Prostate gland (tissue), 2 donors: ENCODE measurements around the gene GOLGA2. TPM values are rescaled to one million over a fixed set of nuclear protein-coding genes. Genes with fewer than 3 reads are reported as not detected.

ENCODE experiments used
- DNase-seq: peaks from one replicate; pipeline ENCODE4 v3.0.0-alpha.2; 2019; ENCODE audit warnings: low spot score
- H3K27ac ChIP-seq, 2 donors: fragments of 200-600 bp; sonication (generic); 2 replicates each; pipeline ENCODE4 v1.5.1; 2017 to 2019
- H3K27me3 ChIP-seq: fragments of 200-600 bp; sonication (generic); replicated peaks from 2 replicates; pipeline ENCODE4 v1.5.1; 2019; ENCODE audit not compliant: insufficient read depth
- H3K36me3 ChIP-seq, 2 donors: fragments of 200-600 bp; sonication (generic); 1 replicate in 1 of 2; 2 replicates in 1 of 2; pipeline versions ENCODE4 v1.5.1 to v1.8.1; 2017 to 2019
- H3K4me1 ChIP-seq: fragments of 200-600 bp; sonication (generic); replicated peaks from 2 replicates; pipeline ENCODE4 v1.5.1; 2019
- H3K4me3 ChIP-seq, 2 donors: fragments of 200-600 bp; sonication (generic); 2 replicates each; pipeline ENCODE4 v1.5.1; 2017 to 2019
- H3K9me3 ChIP-seq: fragments of 200-600 bp; sonication (generic); 2 replicates; pipeline ENCODE4 v1.5.1; 2017
- POLR2A ChIP-seq: fragments of 450-650 bp; IDR thresholded peaks from one replicate; pipeline ENCODE4 v1.6.1; 2016; ENCODE audit warnings: antibody characterized with exemption, mild to moderate bottlenecking
- POLR2AphosphoS5 ChIP-seq: sonication (generic); formaldehyde crosslinking; IDR thresholded peaks from one replicate; pipeline ENCODE4 v1.6.1; 2017; ENCODE audit warnings: antibody characterized with exemption
- WGBS: methylation state at CpG from one replicate; pipeline ENCODE4 v1.1.5; 2018; 5-methylcytosine and 5-hydroxymethylcytosine counted together
- intact Hi-C: fragments of 100-400 bp; cut with DNase I; formaldehyde crosslinking; loops from one replicate; pipeline ENCODE4 v1.14.2; 2022
- total RNA-seq, 2 donors: library from RNA; depleted of rRNA; stranded (reverse); fragments of >200 nt; gene quantifications; one replicate each; pipeline ENCODE4 v1.1.0, GENCODE V29; 2016
- TF ChIP-seq, protein P1 (sequence below), 4 experiments: fragments of 200-600 bp in 2 of 4; fragments of 450-650 bp in 2 of 4; sonication (generic) in 2 of 4; IDR thresholded peaks; 1 replicate in 3 of 4; 2 replicates in 1 of 4; pipeline ENCODE4 v1.5.1; 2016 to 2019; ENCODE audit warnings: antibody characterized with exemption in 4 of 4, mild to moderate bottlenecking in 2 of 4, moderate library complexity in 2 of 4

Gene GOLGA2
- total RNA-seq, 2 donors from 2014 or later, result 92.1 to 147 TPM

DNA sequence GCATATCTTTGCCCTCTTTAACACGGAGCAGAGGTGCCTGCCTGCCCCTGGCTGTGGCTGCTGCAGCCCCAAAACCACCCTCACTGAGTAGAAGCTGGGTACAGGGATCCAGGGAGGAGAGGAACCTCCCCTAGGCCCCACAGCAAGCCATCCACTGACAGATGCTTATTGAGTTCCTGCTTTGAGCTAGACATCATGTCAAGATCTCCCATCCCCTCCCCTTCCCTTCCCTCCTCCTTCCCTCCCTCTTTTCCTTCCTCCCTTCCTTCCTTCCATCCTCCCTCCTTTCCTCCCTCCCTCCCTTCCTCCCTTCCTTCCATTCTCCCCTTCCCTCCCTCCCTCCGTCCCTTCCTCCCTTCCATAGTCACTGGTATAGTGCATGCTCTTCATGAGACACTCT, 29.3 kb downstream of the GOLGA2 start:
- Histone ChIP-seq H3K36me3 (no peaks in the 10 kb centered on the region), H3K27ac (no peak overlapping the region), H3K27me3 (no peaks in the 10 kb centered on the region), H3K4me1 (no peaks in the 10 kb centered on the region), H3K4me3 (no peak overlapping the region), H3K9me3 (no peaks in the 10 kb centered on the region)
- DNase-seq, result no peak
- 88% methylated on average over 2 of the region's 2 CpGs for WGBS
- intact Hi-C loops, result no loop called here
- no peak for TF ChIP-seq POLR2AphosphoS5

DNA sequence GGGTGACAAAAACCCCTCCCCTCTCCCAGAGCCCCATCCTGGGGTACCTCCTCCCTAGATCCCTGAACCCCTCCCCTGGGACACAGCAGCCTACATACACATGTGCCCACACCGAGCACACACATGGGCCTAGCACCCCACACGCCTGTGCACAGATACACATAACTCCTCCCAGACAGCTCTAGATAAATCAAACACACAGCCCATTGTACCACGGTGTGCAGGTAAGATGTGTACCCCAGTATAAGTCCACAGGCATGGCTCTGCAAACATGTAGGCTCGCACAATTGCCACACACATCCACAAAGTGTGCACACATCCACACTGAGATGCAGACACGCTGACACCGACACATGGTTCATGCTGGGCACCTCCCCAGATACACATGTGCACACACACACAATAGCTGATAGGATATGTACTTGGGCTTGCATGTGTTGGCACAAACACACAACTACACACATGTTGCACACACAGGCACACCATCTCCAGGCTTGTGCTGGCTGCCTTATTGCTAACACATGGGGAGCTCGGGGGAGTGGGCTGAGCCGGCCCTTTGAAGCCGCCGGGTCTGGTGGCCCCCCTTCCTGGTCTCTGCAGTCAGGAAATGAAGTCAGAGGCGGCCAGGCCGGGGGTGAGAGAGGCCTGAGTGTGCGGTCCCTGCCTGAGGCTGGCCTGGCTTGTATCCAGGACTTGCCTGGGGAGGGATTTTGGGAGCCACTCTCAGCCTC, 30.2 kb downstream of the GOLGA2 start:
- Histone ChIP-seq H3K36me3 (no peaks in the 10 kb centered on the region), H3K9me3 (no peaks in the 10 kb centered on the region), H3K4me3 (no peak overlapping the region), H3K27ac (no peak overlapping the region), H3K27me3 (no peaks in the 10 kb centered on the region), H3K4me1 (no peaks in the 10 kb centered on the region)
- WGBS, result 46% methylated on average over 12 of the region's 13 CpGs
- DNase-seq, result no peak
- intact Hi-C loops, result no loop called here
- TF ChIP-seq, protein P1, sequence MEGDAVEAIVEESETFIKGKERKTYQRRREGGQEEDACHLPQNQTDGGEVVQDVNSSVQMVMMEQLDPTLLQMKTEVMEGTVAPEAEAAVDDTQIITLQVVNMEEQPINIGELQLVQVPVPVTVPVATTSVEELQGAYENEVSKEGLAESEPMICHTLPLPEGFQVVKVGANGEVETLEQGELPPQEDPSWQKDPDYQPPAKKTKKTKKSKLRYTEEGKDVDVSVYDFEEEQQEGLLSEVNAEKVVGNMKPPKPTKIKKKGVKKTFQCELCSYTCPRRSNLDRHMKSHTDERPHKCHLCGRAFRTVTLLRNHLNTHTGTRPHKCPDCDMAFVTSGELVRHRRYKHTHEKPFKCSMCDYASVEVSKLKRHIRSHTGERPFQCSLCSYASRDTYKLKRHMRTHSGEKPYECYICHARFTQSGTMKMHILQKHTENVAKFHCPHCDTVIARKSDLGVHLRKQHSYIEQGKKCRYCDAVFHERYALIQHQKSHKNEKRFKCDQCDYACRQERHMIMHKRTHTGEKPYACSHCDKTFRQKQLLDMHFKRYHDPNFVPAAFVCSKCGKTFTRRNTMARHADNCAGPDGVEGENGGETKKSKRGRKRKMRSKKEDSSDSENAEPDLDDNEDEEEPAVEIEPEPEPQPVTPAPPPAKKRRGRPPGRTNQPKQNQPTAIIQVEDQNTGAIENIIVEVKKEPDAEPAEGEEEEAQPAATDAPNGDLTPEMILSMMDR (IDR thresholded peaks at IDR 0.05), result no peak
- TF ChIP-seq POLR2A (no peak), POLR2AphosphoS5 (no peak)

DNA sequence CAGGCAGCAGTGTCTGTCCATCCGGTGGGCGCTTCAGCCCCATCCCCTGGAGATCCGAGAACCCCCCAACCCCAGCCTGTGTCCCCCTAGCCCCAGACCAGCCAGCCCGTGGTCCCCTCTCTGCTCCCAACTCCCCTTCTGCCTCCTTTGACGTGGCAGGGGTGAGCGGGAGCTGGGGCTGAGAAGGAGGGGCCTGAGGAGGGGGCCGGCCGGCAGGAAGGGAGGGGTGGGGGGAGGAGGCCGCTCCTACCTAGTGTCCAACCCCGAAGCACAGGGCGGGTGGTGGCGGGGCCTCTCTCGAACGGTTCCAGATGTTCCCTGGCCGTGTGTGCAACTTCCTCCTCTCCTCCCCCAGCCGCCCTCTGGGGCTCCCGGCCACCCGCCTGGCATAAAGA, 31.0 kb downstream of the GOLGA2 start:
- H3K36me3 ChIP-seq, result no peaks in the 10 kb centered on the region
- H3K9me3 ChIP-seq, result no peaks in the 10 kb centered on the region
- no peak for DNase-seq
- H3K4me3 ChIP-seq, result peak overlapping the region; percentile 13 to 16
- H3K4me1 ChIP-seq, result no peaks in the 10 kb centered on the region
- no peaks in the 10 kb centered on the region for H3K27me3 ChIP-seq
- H3K27ac ChIP-seq, result peak overlapping the region in 1 of 2 donors; percentile 38
- intact Hi-C loops, result no loop called here
- TF ChIP-seq, protein P1 (IDR thresholded peaks at IDR 0.05), result no peak
- WGBS, result 15% methylated on average over 12 of the region's 18 CpGs

DNA sequence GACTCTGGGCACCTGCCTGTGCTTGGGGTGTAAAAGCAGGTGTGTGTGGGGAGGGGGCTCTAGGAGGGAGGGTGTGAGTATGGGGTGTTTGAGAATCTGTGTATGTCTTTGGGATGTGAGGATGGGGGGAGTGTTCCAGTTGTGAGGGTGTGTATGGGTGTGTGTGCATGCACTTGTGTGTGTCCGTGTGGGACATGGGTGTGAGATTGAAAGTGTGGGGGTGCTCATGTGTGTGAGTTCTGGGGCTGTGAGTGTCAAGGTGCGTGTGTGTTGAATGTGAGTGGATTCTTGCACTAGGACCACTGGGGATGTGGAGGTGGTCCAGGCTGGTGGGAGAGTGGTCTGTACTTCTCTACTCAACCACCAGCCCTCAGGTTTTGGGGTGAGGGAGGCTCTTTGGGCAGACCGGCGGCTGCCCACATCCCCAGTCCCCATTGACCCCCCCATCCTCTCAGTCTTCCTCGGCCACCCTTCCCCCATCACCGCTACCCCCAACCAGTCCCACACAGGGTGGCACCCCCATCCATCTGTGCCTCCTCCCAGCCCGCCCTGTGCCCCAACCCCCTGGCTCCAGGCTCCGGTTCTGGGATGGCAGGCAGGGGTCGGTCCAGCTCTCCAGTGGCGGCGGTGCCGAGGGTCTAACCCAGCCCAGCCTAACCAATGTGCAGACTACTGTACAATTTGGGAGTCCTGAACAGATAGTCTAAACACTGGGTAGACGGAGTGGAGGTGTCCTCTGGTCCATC, 31.5 kb downstream of the GOLGA2 start:
- 56% methylated on average over 13 of the region's 13 CpGs for WGBS
- TF ChIP-seq POLR2A (no peak), POLR2AphosphoS5 (no peak)
- TF ChIP-seq, protein P1 (IDR thresholded peaks at IDR 0.05), result no peak
- H3K36me3 ChIP-seq, result no peaks in the 10 kb centered on the region
- H3K27ac ChIP-seq, result peak overlapping the region in 1 of 2 donors; percentile 38
- H3K4me1 ChIP-seq, result no peaks in the 10 kb centered on the region
- no peaks in the 10 kb centered on the region for H3K27me3 ChIP-seq
- H3K4me3 ChIP-seq, result peak overlapping the region; percentile 13 to 16
- intact Hi-C loops, result no loop called here
- no peak for DNase-seq
- H3K9me3 ChIP-seq, result no peaks in the 10 kb centered on the region

DNA sequence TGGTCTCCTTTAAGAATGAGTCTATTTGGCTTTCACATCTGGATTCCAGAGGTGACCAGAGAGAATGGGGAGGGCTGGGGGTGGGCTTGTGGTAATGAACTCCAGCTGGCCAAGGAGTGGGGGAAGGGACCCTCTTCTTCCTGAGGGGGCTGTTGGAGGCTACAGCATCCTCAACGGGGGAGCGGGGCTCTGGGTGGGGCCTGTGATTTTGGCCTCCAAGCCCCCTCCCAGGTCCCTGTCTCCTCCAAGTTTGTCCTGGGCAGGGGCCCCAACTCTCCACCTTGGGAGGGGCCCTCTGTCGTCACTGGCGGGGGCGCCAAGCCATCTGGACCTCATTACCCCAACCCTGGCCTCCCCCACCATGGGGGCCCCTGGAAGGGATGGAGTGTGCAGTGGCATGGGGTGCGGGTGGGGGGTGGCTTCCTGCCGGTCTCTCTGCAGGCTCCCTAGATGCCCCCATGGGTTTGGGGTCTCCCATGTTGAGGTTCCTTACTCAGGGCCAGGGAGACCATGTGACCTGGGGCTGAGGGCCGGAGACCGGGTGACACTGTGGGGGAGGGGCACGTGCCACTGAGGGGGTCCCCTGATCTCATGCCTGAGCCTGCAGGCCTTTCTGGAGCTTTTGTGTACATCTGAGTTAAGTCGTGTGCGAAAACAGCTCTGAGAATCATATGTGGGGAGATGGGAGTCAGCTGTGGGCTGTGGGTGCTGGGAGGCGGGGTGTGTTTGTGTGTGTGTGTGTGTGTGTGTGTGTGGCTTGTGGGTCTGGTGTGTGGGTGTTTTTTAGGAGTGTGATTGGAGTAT, 32.4 kb downstream of the GOLGA2 start:
- H3K9me3 ChIP-seq, result no peaks in the 10 kb centered on the region
- intact Hi-C loops, result no loop called here
- WGBS, result 53% methylated on average over 13 of the region's 13 CpGs
- TF ChIP-seq POLR2AphosphoS5 (no peak), POLR2A (no peak)
- TF ChIP-seq, protein P1 (IDR thresholded peaks at IDR 0.05), result no peak
- H3K4me3 ChIP-seq, result no peak overlapping the region
- no peak for DNase-seq
- no peaks in the 10 kb centered on the region for H3K27me3 ChIP-seq
- no peaks in the 10 kb centered on the region for H3K4me1 ChIP-seq
- H3K27ac ChIP-seq, result peak overlapping the region in 1 of 2 donors; percentile 22
- H3K36me3 ChIP-seq, result no peaks in the 10 kb centered on the region
